Measurements from ENCODE around the gene ATP5MC2.
A peak's percentile ranks its signal among the peaks of the same experiment; 100 is the strongest.

The ATP5MC2 gene

GRCh38 chr12:53701518-53702264, 25.8 kb upstream of the ATP5MC2 start:
- TF ChIP-seq CTCF (IDR thresholded peaks at IDR 0.05; ENCODE audit: control insufficient read depth, extremely low read depth, insufficient read depth), result peak; percentile 98
- DNase-seq (ENCODE audit: low read depth), result peak; percentile 56
- no peak overlapping the region for H3K4me3 ChIP-seq (ENCODE audit: low read depth, low read length)

GRCh38 chr12:53700567-53700966, 24.7 kb upstream of the ATP5MC2 start:
- no peak for DNase-seq (ENCODE audit: low read depth)
- TF ChIP-seq CTCF (IDR thresholded peaks at IDR 0.05; ENCODE audit: control insufficient read depth, extremely low read depth, insufficient read depth), result no peak
- H3K4me3 ChIP-seq (ENCODE audit: low read depth, low read length), result no peak overlapping the region

GRCh38 chr12:53699678-53700025, 23.8 kb upstream of the ATP5MC2 start:
- no peak overlapping the region for H3K4me3 ChIP-seq (ENCODE audit: low read depth, low read length)
- TF ChIP-seq CTCF (IDR thresholded peaks at IDR 0.05; ENCODE audit: control insufficient read depth, extremely low read depth, insufficient read depth), result no peak
- DNase-seq (ENCODE audit: low read depth), result no peak

- TF ChIP-seq CTCF (IDR thresholded peaks at IDR 0.05; ENCODE audit: control insufficient read depth, extremely low read depth, insufficient read depth), result no peak
- no peak for DNase-seq (ENCODE audit: low read depth)
- H3K4me3 ChIP-seq (ENCODE audit: low read depth, low read length), result no peak overlapping the region
Measured at GRCh38 chr12:53698948-53699677, 23.2 kb upstream of the ATP5MC2 start.

- H3K4me3 ChIP-seq (ENCODE audit: low read depth, low read length), result no peak overlapping the region
- no peak for TF ChIP-seq CTCF (IDR thresholded peaks at IDR 0.05; ENCODE audit: control insufficient read depth, extremely low read depth, insufficient read depth)
- DNase-seq (ENCODE audit: low read depth), result no peak
Measured at GRCh38 chr12:53696655-53697331, 20.9 kb upstream of the ATP5MC2 start.

GRCh38 chr12:53696285-53696654, 20.4 kb upstream of the ATP5MC2 start:
- DNase-seq (ENCODE audit: low read depth), result peak; percentile 97
- no peak overlapping the region for H3K4me3 ChIP-seq (ENCODE audit: low read depth, low read length)
- no peak for TF ChIP-seq CTCF (IDR thresholded peaks at IDR 0.05; ENCODE audit: control insufficient read depth, extremely low read depth, insufficient read depth)
